Mesenchymal stem cell (in vitro differentiated cells and primary cell): Measurements from ENCODE around the gene KLRC4.
A peak's percentile ranks its signal among the peaks of the same experiment; 100 is the strongest.

ENCODE experiments used
- DNase-seq: peaks from one replicate; pipeline ENCODE4 v3.0.0-alpha.2; 2013
- H2AFZ ChIP-seq: one replicate; pipeline ENCODE4 v1.6.1; 2013; ENCODE audit warnings: low read depth, mild to moderate bottlenecking, control low read depth, inconsistent platforms, low read length, moderate library complexity
- H2AK5ac ChIP-seq: 2 replicates; pipeline ENCODE4 v1.6.1; 2013; ENCODE audit warnings: low read length, moderate library complexity, mild to moderate bottlenecking, inconsistent platforms; ENCODE audit not compliant: severe bottlenecking
- H2BK120ac ChIP-seq: one replicate; pipeline ENCODE4 v1.6.1; 2013; ENCODE audit warnings: low read depth, mild to moderate bottlenecking, inconsistent platforms, low read length, moderate library complexity
- H2BK12ac ChIP-seq, 2 experiments: one replicate each; pipeline ENCODE4 v1.6.1; 2013; ENCODE audit warnings: inconsistent platforms in 2 of 2, low read length in 2 of 2, mild to moderate bottlenecking in 2 of 2, moderate library complexity in 2 of 2, control low read depth in 1 of 2
- H2BK15ac ChIP-seq: one replicate; pipeline ENCODE4 v1.6.1; 2013; ENCODE audit warnings: mild to moderate bottlenecking, low read depth, inconsistent platforms; ENCODE audit not compliant: poor library complexity, severe bottlenecking
- H2BK5ac ChIP-seq: 2 replicates; pipeline ENCODE4 v1.6.1; 2013; ENCODE audit warnings: low read depth, mild to moderate bottlenecking, low read length, control low read depth, inconsistent platforms; ENCODE audit not compliant: poor library complexity, severe bottlenecking
- H3K14ac ChIP-seq, 2 experiments: one replicate each; pipeline ENCODE4 v1.6.1; 2013; ENCODE audit warnings: inconsistent platforms in 2 of 2, low read length in 2 of 2, control low read depth in 1 of 2, mild to moderate bottlenecking in 1 of 2, moderate library complexity in 1 of 2
- H3K18ac ChIP-seq, 2 experiments: one replicate each; pipeline ENCODE4 v1.6.1; 2013; ENCODE audit warnings: inconsistent platforms in 2 of 2, low read length in 2 of 2, control low read depth in 1 of 2, low read depth in 1 of 2, mild to moderate bottlenecking in 1 of 2
- H3K23ac ChIP-seq, 2 experiments: one replicate each; pipeline ENCODE4 v1.6.1; 2013; ENCODE audit warnings: inconsistent platforms in 2 of 2, low read length in 2 of 2, mild to moderate bottlenecking in 2 of 2, moderate library complexity in 2 of 2, control low read depth in 1 of 2
- H3K27ac ChIP-seq: 2 replicates; pipeline ENCODE4 v1.5.1; 2013; ENCODE audit warnings: mild to moderate bottlenecking, moderate library complexity, low read length, control low read depth, inconsistent platforms; ENCODE audit not compliant: poor library complexity, severe bottlenecking
- H3K27me3 ChIP-seq, 2 experiments: 2 replicates each; pipeline versions ENCODE4 v1.6.1 to v1.7.0; 2013; ENCODE audit warnings: low read length in 2 of 2, mild to moderate bottlenecking in 2 of 2, moderate library complexity in 2 of 2, control low read depth in 1 of 2, inconsistent platforms in 1 of 2; ENCODE audit not compliant: control insufficient read depth in 1 of 2, insufficient read depth in 1 of 2
- H3K36me3 ChIP-seq, 2 experiments: 2 replicates each; pipeline versions ENCODE4 v1.6.1 to v1.7.0; 2013; ENCODE audit warnings: low read length in 2 of 2, control low read depth in 1 of 2, inconsistent platforms in 1 of 2, low read depth in 1 of 2, mild to moderate bottlenecking in 1 of 2; ENCODE audit not compliant: insufficient read depth in 2 of 2, control insufficient read depth in 1 of 2
- H3K4ac ChIP-seq, 2 experiments: one replicate each; pipeline ENCODE4 v1.6.1; 2013; ENCODE audit warnings: inconsistent platforms in 2 of 2, low read length in 2 of 2, mild to moderate bottlenecking in 2 of 2, moderate library complexity in 2 of 2, control low read depth in 1 of 2, low read depth in 1 of 2
- H3K4me1 ChIP-seq: 2 replicates; pipeline ENCODE4 v1.6.1; 2013; ENCODE audit warnings: low read depth, low read length, control low read depth; ENCODE audit not compliant: control insufficient read depth, insufficient read depth
- H3K4me2 ChIP-seq: 2 replicates; pipeline ENCODE4 v1.6.1; 2013; ENCODE audit warnings: low read length, mild to moderate bottlenecking, inconsistent platforms; ENCODE audit not compliant: poor library complexity, severe bottlenecking
- H3K4me3 ChIP-seq, 2 experiments: 2 replicates each; pipeline versions ENCODE4 v1.5.1 to v1.7.0; 2013; ENCODE audit warnings: low read length in 2 of 2, mild to moderate bottlenecking in 2 of 2, control low read depth in 1 of 2, low read depth in 1 of 2; ENCODE audit not compliant: insufficient read depth in 1 of 2
- H3K79me1 ChIP-seq: replicated peaks from 2 replicates; pipeline ENCODE4 v1.6.1; 2013; ENCODE audit warnings: mild to moderate bottlenecking, control low read depth, low read length, inconsistent platforms; ENCODE audit not compliant: poor library complexity, severe bottlenecking
- H3K9ac ChIP-seq: 2 replicates; pipeline ENCODE4 v1.7.0; 2013; ENCODE audit warnings: mild to moderate bottlenecking, low read length, moderate library complexity
- H3K9me3 ChIP-seq: 2 replicates; pipeline ENCODE4 v1.7.0; 2013; ENCODE audit warnings: mild to moderate bottlenecking, low read length; ENCODE audit not compliant: control insufficient read depth
- H4K8ac ChIP-seq: one replicate; pipeline ENCODE4 v1.6.1; 2013; ENCODE audit warnings: inconsistent platforms, mild to moderate bottlenecking, low read length, moderate library complexity
- H4K91ac ChIP-seq: one replicate; pipeline ENCODE4 v1.6.1; 2013; ENCODE audit warnings: mild to moderate bottlenecking, low read length, inconsistent platforms
- WGBS: methylation state at CpG from one replicate; pipeline ENCODE4 v1.1.7; 2013; ENCODE audit warnings: mixed read lengths; 5-methylcytosine and 5-hydroxymethylcytosine counted together

Gene KLRC4

GRCh38 chr12:10361622-10362021, 47.9 kb downstream of the KLRC4 start:
- no peak overlapping the region for H2BK120ac ChIP-seq
- H3K27ac ChIP-seq = peak overlapping the region; percentile 49
- no peaks in the 10 kb centered on the region for H3K27me3 ChIP-seq
- no peak overlapping the region for H2BK12ac ChIP-seq
- no peaks in the 10 kb centered on the region for H3K36me3 ChIP-seq
- no peak overlapping the region for H3K18ac ChIP-seq
- no peak overlapping the region for H2AFZ ChIP-seq
- no peak overlapping the region for H2AK5ac ChIP-seq
- peaks cover 9% of the 10 kb centered on the region for H3K4me1 ChIP-seq
- H3K9me3 ChIP-seq = no peaks in the 10 kb centered on the region
- no peak overlapping the region for H2BK5ac ChIP-seq
- DNase-seq = peak; percentile 56
- no peak overlapping the region for H3K14ac ChIP-seq
- H3K79me1 ChIP-seq = no peaks in the 10 kb centered on the region
- H3K4me3 ChIP-seq = no peak overlapping the region
- WGBS = 73% methylated on average over 4 of the region's 4 CpGs
- H4K91ac ChIP-seq = no peak overlapping the region
- H3K4me2 ChIP-seq = no peak overlapping the region
- no peak overlapping the region for H2BK15ac ChIP-seq
- H3K4ac ChIP-seq = no peak overlapping the region
- no peak overlapping the region for H3K23ac ChIP-seq
- no peak overlapping the region for H4K8ac ChIP-seq
- H3K9ac ChIP-seq = no peak overlapping the region

GRCh38 chr12:10361084-10361483, 48.5 kb downstream of the KLRC4 start:
- H4K8ac ChIP-seq = no peak overlapping the region
- H3K9ac ChIP-seq = no peak overlapping the region
- H3K27me3 ChIP-seq = no peaks in the 10 kb centered on the region
- no peak overlapping the region for H2BK5ac ChIP-seq
- H4K91ac ChIP-seq = no peak overlapping the region
- H2BK12ac ChIP-seq = peak overlapping the region in 1 of 2 experiments; percentile 14
- H3K4ac ChIP-seq = peak overlapping the region in 1 of 2 experiments; percentile 30
- H3K4me1 ChIP-seq = peaks cover 6% of the 10 kb centered on the region
- no peak overlapping the region for H3K4me3 ChIP-seq
- peak overlapping the region; percentile 20 for H2AK5ac ChIP-seq
- H3K18ac ChIP-seq = no peak overlapping the region
- no peak overlapping the region for H3K23ac ChIP-seq
- no peak overlapping the region for H2AFZ ChIP-seq
- H3K9me3 ChIP-seq = no peaks in the 10 kb centered on the region
- peak; percentile 9 for DNase-seq
- H3K14ac ChIP-seq = no peak overlapping the region
- no peaks in the 10 kb centered on the region for H3K79me1 ChIP-seq
- 88% methylated on average over 4 of the region's 4 CpGs for WGBS
- H3K27ac ChIP-seq = peak overlapping the region; percentile 49
- no peak overlapping the region for H3K4me2 ChIP-seq
- H3K36me3 ChIP-seq = no peaks in the 10 kb centered on the region
- no peak overlapping the region for H2BK15ac ChIP-seq
- H2BK120ac ChIP-seq = peak overlapping the region; percentile 21

- Histone ChIP-seq H2BK12ac (no peak overlapping the region), H3K4me1 (peaks cover 13% of the 10 kb centered on the region), H3K9ac (no peak overlapping the region), H3K27ac (no peak overlapping the region), H4K91ac (no peak overlapping the region), H2AFZ (no peak overlapping the region), H3K36me3 (no peaks in the 10 kb centered on the region), H3K23ac (no peak overlapping the region), H3K4me3 (no peak overlapping the region), H2BK120ac (no peak overlapping the region), H3K9me3 (no peaks in the 10 kb centered on the region), H3K14ac (no peak overlapping the region), H3K4me2 (no peak overlapping the region), H2BK15ac (no peak overlapping the region), H4K8ac (peak overlapping the region; percentile 0), H3K18ac (no peak overlapping the region), H3K4ac (no peak overlapping the region), H3K79me1 (no peaks in the 10 kb centered on the region), H2AK5ac (no peak overlapping the region), H2BK5ac (no peak overlapping the region), H3K27me3 (no peaks in the 10 kb centered on the region)
- 100% methylated on average over 1 of the region's 1 CpG for WGBS
- DNase-seq = no peak
These were observed 50.6 kb downstream of the KLRC4 start for GRCh38 chr12:10358969-10359368.

- H3K4ac ChIP-seq = no peak overlapping the region
- no peak overlapping the region for H2BK15ac ChIP-seq
- H3K4me1 ChIP-seq = peaks cover 10% of the 10 kb centered on the region
- no peak overlapping the region for H3K4me3 ChIP-seq
- H3K9me3 ChIP-seq = no peaks in the 10 kb centered on the region
- H2BK5ac ChIP-seq = no peak overlapping the region
- 75% methylated on average over 5 of the region's 5 CpGs for WGBS
- H2BK120ac ChIP-seq = no peak overlapping the region
- H4K8ac ChIP-seq = no peak overlapping the region
- H2BK12ac ChIP-seq = no peak overlapping the region
- no peak overlapping the region for H3K23ac ChIP-seq
- no peak overlapping the region for H3K9ac ChIP-seq
- H3K27me3 ChIP-seq = no peaks in the 10 kb centered on the region
- no peak overlapping the region for H3K14ac ChIP-seq
- no peak for DNase-seq
- no peaks in the 10 kb centered on the region for H3K36me3 ChIP-seq
- H4K91ac ChIP-seq = no peak overlapping the region
- H3K18ac ChIP-seq = no peak overlapping the region
- H2AFZ ChIP-seq = no peak overlapping the region
- H2AK5ac ChIP-seq = no peak overlapping the region
- no peak overlapping the region for H3K27ac ChIP-seq
- H3K4me2 ChIP-seq = no peak overlapping the region
- H3K79me1 ChIP-seq = no peaks in the 10 kb centered on the region
These were observed 51.4 kb downstream of the KLRC4 start for GRCh38 chr12:10358131-10358530.
